ENCODE results near the gene ATXN1. TPM values are rescaled to one million over a fixed set of nuclear protein-coding genes. Genes with fewer than 3 reads are reported as not detected.
"Not testable (repeated sequence)": the region's sequence is repeated elsewhere in the genome, so short reads cannot be mapped to it uniquely, and the experiment has no call there.

Gene ATXN1
- total RNA-seq, 1 donor from 2014 or later: 6.1 TPM

GRCh38 chr6:16634855-16635254, 126.4 kb downstream of the ATXN1 start:
- DNase-seq (ENCODE audit: low read depth): no peak
- no peak overlapping the region for H3K4me3 ChIP-seq (ENCODE audit: low read depth, low read length)
- TF ChIP-seq CTCF (conservative IDR thresholded peaks at IDR 0.05; ENCODE audit: low read depth, low read length): no peak

GRCh38 chr6:16633961-16634360, 127.3 kb downstream of the ATXN1 start:
- H3K4me3 ChIP-seq (ENCODE audit: low read depth, low read length): no peak overlapping the region
- TF ChIP-seq CTCF (conservative IDR thresholded peaks at IDR 0.05; ENCODE audit: low read depth, low read length): no peak
- no peak for DNase-seq (ENCODE audit: low read depth)

GRCh38 chr6:16633465-16633864, 127.8 kb downstream of the ATXN1 start:
- TF ChIP-seq CTCF (conservative IDR thresholded peaks at IDR 0.05; ENCODE audit: low read depth, low read length): no peak
- H3K4me3 ChIP-seq (ENCODE audit: low read depth, low read length): no peak overlapping the region
- DNase-seq (ENCODE audit: low read depth): no peak

GRCh38 chr6:16632101-16632500, 129.2 kb downstream of the ATXN1 start:
- DNase-seq (ENCODE audit: low read depth): no peak
- TF ChIP-seq CTCF (conservative IDR thresholded peaks at IDR 0.05; ENCODE audit: low read depth, low read length): no peak
- H3K4me3 ChIP-seq (ENCODE audit: low read depth, low read length): no peak overlapping the region

- no peak for TF ChIP-seq CTCF (conservative IDR thresholded peaks at IDR 0.05; ENCODE audit: low read depth, low read length)
- DNase-seq (ENCODE audit: low read depth): no peak
- H3K4me3 ChIP-seq (ENCODE audit: low read depth, low read length): no peak overlapping the region
Measured at GRCh38 chr6:16630026-16630643, 131.1 kb downstream of the ATXN1 start.

- not testable (repeated sequence) for H3K4me3 ChIP-seq (ENCODE audit: low read depth, low read length); DNase-seq (ENCODE audit: low read depth)
Measured at GRCh38 chr6:16628580-16628979, 132.7 kb downstream of the ATXN1 start.

GRCh38 chr6:16626650-16627049, 134.6 kb downstream of the ATXN1 start:
- no peak for DNase-seq (ENCODE audit: low read depth)

More at GRCh38 chr6:16626650-16627049, 134.6 kb downstream of the ATXN1 start:
- H3K4me3 ChIP-seq (ENCODE audit: low read depth, low read length): no peak overlapping the region
- TF ChIP-seq CTCF (conservative IDR thresholded peaks at IDR 0.05; ENCODE audit: low read depth, low read length): no peak

All from epithelial cell of proximal tubule (primary cell).